Mesodermal cell (in vitro differentiated cells): Measurements from ENCODE around the gene CROCC.

Experiments used
- H3K27ac ChIP-seq: 2 replicates; pipeline ENCODE4 v1.7.0; 2013; ENCODE audit warnings: mild to moderate bottlenecking, low read depth, low read length, moderate library complexity; ENCODE audit not compliant: severe bottlenecking
- H3K36me3 ChIP-seq: 2 replicates; pipeline ENCODE4 v1.7.1; 2013; ENCODE audit warnings: mild to moderate bottlenecking, low read length, moderate library complexity; ENCODE audit not compliant: control insufficient read depth, insufficient read depth
- H3K4me1 ChIP-seq: one replicate; pipeline ENCODE4 v1.7.1; 2013; ENCODE audit warnings: mild to moderate bottlenecking, low read length; ENCODE audit not compliant: insufficient read depth, control insufficient read depth, poor library complexity, severe bottlenecking
- H3K4me3 ChIP-seq: 2 replicates; pipeline ENCODE4 v1.7.0; 2013; ENCODE audit warnings: low read length, control low read depth, mild to moderate bottlenecking; ENCODE audit not compliant: insufficient read depth, poor library complexity, severe bottlenecking; ENCODE audit errors: extremely low read depth
- H3K9me3 ChIP-seq: 2 replicates; pipeline ENCODE4 v1.7.1; 2013; ENCODE audit warnings: mild to moderate bottlenecking, low read length, moderate library complexity; ENCODE audit not compliant: control insufficient read depth
- WGBS, 2 experiments: methylation state at CpG; one replicate each; pipeline ENCODE4 v1.1.5; 2013; ENCODE audit warnings: missing lambda C conversion rate in 2 of 2; ENCODE audit not compliant: insufficient coverage in 2 of 2; 5-methylcytosine and 5-hydroxymethylcytosine counted together

CROCC gene

DNA sequence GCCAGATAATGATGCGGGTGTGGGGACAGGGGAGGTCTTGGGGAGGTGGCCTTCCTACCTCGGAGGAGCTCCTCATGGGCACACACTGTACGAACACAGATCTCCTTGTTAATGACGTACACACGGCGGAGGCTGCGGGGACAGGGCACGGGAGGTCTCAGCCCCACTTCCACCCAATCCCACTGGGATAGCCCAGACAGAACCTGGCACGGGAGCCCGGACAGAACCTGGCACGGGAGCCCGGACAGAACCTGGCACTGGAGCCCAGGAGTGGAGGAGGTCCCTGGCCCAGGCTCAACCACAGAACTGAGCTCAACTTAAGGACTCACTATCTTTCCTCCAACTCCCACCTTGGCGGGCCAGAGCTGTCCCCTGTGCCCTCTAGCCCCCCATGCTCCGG, 53.5 kb downstream of the CROCC start:
- 93 to 95% methylated on average over 9 to 14 of the region's 14 CpGs for WGBS, 2 experiments
- H3K9me3 ChIP-seq = no peaks in the 10 kb centered on the region
- H3K4me1 ChIP-seq = peaks cover 16% of the 10 kb centered on the region
- no peak overlapping the region for H3K27ac ChIP-seq
- H3K4me3 ChIP-seq = no peak overlapping the region
- H3K36me3 ChIP-seq = peaks cover 33% of the 10 kb centered on the region

DNA sequence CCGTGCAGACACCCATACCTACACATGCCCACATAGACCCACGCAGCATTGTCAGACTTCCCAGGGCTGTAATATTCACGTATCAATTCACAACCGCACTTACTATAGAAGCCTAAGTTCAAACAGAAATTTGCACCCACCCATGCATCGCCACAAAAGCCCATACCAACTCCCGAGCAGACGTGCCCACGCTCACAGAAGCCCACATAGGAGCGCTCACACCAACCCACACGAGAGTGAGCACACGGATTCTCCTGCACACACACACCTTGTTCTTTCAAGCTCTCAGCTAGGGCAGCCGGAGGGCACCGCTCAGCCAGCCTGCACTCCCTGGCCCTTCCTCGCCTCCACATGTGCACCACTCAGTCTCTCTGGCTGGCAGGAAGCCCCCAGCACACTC, 54.1 kb downstream of the CROCC start:
- Histone ChIP-seq H3K9me3 (no peaks in the 10 kb centered on the region), H3K4me3 (no peak overlapping the region), H3K4me1 (peaks cover 19% of the 10 kb centered on the region), H3K27ac (no peak overlapping the region), H3K36me3 (peaks cover 33% of the 10 kb centered on the region)
- 94 to 99% methylated on average over 12 to 13 of the region's 14 CpGs for WGBS, 2 experiments

DNA sequence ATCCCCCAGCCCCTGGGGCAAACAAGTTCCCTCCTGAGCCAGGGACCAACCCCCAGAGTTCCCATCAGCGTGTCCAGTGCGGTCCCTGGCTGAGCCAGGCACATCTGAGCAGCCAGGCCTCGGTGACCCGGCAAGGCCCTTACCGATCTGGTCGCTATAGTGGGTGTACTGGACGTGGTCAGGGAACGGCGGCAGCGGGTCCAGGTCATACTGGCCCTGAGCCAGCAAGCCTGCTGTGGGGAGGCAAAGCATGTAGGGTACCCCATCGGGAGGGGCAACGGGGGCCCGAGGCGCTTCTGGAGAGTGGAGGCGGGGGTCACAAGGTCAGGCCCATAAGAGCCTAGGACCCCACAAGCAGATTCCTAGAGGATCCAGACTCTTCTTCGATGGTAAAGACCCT, 55.2 kb downstream of the CROCC start:
- WGBS, 2 experiments = 85 to 89% methylated on average over 16 of the region's 16 CpGs
- no peaks in the 10 kb centered on the region for H3K9me3 ChIP-seq
- no peak overlapping the region for H3K4me3 ChIP-seq
- H3K27ac ChIP-seq = no peak overlapping the region
- peaks cover 33% of the 10 kb centered on the region for H3K36me3 ChIP-seq
- H3K4me1 ChIP-seq = peaks cover 20% of the 10 kb centered on the region

DNA sequence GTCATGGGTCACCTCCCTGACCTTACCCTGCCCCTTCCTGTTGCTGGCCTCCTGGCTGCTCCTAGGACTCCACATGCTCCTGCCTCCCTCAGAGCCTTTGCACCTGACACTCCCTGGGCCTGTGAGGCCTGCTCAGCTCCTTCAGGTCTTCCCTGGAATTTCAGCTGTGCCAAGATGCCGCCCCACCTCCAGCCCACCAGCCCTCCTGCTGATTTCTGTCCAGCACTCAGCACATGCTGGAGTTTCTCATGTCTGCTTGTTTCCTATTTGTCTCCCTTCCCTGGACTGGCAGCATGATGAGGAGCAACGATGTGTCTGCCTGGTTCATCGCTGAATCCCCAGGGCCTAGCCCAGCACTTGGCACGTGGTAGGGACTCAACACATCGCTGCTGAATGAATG, 55.6 kb downstream of the CROCC start:
- H3K4me1 ChIP-seq = peaks cover 19% of the 10 kb centered on the region
- WGBS, 2 experiments = 92 to 94% methylated on average over 5 of the region's 5 CpGs
- H3K36me3 ChIP-seq = peaks cover 33% of the 10 kb centered on the region
- no peak overlapping the region for H3K27ac ChIP-seq
- no peaks in the 10 kb centered on the region for H3K9me3 ChIP-seq
- no peak overlapping the region for H3K4me3 ChIP-seq

DNA sequence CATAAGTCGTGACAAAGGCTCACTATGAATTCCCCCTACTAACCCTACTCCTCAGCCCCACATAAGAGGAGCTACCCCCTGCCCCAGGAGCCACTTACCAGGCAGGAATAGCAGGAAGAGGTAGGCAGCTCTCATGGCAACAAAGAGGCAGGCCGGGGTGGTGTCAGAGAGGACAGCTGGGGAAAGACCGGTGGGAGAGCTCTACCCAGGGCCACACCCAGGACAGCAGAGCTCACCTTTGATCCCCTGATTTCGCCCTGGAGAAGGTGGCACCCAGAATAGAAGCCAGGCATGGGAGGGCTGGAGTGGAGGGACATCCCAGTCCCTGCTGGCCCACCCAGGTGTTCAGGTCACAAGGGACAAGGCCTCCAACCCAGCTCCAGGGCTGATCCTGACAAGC, 56.4 kb downstream of the CROCC start:
- Histone ChIP-seq H3K36me3 (peaks cover 30% of the 10 kb centered on the region), H3K27ac (no peak overlapping the region), H3K4me3 (no peak overlapping the region), H3K4me1 (peaks cover 19% of the 10 kb centered on the region), H3K9me3 (no peaks in the 10 kb centered on the region)
- WGBS, 2 experiments = 89 to 100% methylated on average over 2 to 3 of the region's 4 CpGs

DNA sequence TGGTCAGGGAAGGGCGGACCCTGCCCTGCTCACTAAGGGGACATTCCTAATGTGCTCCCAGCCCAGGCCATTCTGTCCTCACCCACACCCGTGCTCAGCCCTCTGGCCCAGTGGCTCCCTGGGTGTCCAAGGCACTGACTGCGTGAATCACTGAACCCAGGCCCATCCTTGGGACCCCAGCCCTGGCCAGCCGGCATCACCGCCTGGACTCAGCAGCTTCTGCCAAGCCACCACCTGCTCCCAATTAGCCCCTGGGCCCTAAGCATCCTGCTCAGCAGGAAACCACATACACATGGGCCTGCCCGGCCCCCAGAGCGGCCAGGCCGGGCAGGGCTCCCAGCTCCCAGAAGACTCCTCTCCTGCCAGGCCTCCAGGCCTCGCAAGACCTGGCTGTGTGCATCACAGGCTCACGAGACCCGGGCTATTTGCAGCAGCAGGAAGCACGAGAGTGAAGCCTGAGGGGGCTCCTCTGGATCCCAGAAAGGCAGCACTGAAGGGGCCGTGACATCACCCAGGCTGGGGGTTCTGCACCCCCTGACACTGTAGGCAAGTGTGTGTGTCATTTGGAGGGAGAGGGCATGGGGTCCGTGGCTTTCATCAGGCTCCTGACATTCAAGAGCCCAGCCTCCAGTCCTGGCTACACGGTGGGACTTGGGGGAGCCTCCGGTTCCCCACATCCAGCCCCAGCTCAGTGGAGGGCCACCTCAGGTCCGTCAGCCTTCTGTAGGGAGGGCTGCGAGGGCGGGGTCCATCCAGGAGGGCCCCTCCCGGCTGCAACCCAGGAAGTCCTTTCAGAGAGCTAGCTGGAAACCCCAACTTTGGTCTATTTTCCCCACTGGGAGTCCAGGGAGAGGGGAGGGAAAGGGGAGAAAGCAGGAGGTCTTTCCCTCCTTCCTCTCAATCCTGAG, 57.1 kb downstream of the CROCC start:
- Histone ChIP-seq H3K27ac (no peak overlapping the region), H3K36me3 (peaks cover 26% of the 10 kb centered on the region), H3K9me3 (no peaks in the 10 kb centered on the region), H3K4me1 (peaks cover 19% of the 10 kb centered on the region), H3K4me3 (peak overlapping the region; percentile 72)
- WGBS, 2 experiments = 60 to 62% methylated on average over 15 to 19 of the region's 20 CpGs

DNA sequence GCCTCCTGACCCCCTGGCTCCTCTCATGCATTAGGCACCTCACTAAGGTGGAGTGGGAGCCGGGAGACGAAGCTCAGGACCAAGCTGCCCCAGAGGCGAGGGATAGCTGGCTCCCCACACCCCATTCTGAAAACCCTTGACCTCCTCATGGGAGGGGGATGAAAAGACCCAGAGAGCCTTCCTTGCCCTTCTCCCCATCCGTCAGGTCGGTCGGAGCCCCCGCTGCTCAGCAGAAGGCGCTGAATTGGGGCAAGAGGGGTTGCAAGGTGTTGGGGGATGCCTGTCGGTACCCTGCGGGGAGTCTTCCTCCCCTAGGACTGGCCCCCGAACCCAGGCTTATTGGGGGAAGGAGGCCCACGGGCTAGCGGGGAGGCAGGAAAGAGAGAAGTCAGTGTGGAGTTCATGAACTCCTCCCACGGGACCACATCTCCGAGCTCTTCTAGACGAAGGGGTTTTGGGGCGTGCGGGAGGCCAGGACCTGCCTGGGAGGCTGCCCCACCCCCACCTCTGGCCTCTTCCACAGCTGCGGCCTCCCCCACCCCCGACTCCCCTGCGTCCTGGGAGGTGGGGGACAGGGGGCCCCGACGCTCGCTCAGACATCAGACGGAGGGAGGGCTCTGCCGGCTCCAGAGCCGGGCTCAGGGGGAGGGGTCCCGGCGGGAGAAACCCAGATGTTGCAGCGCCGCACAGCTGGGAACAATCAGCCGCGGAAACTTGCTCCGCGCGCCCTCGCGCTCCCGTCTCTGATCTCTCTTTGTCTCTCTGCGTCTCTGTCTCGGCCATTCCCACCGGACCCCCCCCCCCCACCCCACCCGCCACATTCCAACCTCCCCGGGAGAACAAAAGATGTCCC, 58.0 kb downstream of the CROCC start:
- Histone ChIP-seq H3K4me3 (peak overlapping the region; percentile 72), H3K27ac (peak overlapping the region; percentile 71), H3K36me3 (peaks cover 26% of the 10 kb centered on the region), H3K4me1 (peaks cover 19% of the 10 kb centered on the region), H3K9me3 (no peaks in the 10 kb centered on the region)
- WGBS, 2 experiments = 1 to 7% methylated on average over 12 of the region's 44 CpGs

DNA sequence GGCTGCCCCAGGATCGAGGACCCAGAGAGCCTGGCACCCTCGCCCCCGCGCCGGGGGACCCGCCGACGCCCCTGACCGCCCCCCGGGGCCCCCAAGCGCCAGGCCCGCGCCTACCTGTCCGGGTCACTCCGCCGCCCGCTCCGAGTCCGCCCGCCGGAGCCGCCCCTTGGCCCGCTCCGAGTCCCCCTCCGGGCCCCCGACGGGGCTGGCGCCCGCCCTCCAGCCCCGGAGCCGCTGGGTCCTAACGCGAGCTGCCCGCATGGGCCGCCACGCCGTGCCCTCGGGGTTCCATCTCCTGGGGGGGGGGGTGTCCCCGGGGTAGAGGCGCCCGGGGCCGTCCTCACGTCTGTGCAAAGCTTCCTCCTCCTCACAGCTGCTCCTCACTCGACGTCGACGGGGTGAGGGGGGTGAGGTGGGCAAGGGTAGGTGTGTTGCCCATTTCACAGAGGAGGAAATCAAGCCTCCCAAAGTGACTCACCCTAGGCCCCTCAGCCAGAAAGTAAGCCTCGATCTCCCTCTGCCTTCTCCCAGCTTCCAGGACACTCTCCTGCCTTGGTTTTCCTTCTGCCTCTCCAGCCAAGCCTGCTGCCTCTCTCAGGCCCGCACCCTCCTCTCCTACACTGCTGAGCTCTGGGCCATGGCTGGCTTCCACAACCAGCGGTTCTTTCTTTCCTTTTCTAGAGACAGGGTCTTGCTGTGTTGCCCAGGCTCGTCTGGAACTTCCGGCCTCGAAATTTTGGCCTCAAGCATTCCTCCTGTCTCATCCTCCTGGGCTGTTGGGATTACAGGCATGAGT, 58.9 kb downstream of the CROCC start, which contains the start of gene MFAP2:
TSS of gene MFAP2 (minus strand) at position 148 of the 796 bp plus-strand sequence. CDS start 2,347 bp downstream, outside the sequence.
- H3K4me3 ChIP-seq = peak within 1 kb of the TSS; percentile 72
- peaks cover 19% of the 10 kb centered on the region for H3K4me1 ChIP-seq
- WGBS, 2 experiments = 14 to 29% methylated on average over 16 to 32 of the region's 53 CpGs
- peaks cover 25% of the 10 kb centered on the region for H3K36me3 ChIP-seq
- no peaks in the 10 kb centered on the region for H3K9me3 ChIP-seq
- H3K27ac ChIP-seq = peak within 1 kb of the TSS; percentile 71

DNA sequence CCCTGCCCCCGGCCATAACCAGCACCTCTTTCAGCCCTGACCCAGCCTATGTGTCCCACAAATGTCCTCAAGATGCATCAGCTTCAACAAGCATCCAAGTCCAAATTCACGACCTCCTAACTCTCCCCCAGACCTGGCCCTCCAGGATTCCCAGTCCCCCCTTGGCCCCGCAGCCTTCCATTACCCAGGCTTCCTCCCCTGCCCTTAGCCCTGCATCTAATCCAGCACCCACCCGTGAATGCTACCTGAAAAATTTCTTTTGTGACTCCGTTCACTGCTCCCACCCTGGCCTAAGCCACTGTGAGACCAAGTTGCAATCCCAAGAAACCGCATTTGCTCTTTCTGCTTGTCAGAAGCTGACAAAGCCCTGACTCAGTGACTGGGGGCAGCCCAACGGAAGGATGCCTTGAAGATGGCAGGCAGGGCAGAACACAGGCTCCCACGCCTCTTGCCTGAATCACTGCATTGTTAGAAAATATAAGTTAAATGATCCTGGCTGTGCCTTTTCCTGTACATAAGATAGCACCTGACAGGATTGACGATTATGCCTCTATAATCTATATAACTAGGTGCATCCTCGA, 59.6 kb downstream of the CROCC start:
- H3K9me3 ChIP-seq = no peaks in the 10 kb centered on the region
- peaks cover 20% of the 10 kb centered on the region for H3K36me3 ChIP-seq
- no peak overlapping the region for H3K4me3 ChIP-seq
- 77 to 85% methylated on average over 7 of the region's 10 CpGs for WGBS, 2 experiments
- H3K4me1 ChIP-seq = peaks cover 19% of the 10 kb centered on the region
- H3K27ac ChIP-seq = peak overlapping the region; percentile 51

DNA sequence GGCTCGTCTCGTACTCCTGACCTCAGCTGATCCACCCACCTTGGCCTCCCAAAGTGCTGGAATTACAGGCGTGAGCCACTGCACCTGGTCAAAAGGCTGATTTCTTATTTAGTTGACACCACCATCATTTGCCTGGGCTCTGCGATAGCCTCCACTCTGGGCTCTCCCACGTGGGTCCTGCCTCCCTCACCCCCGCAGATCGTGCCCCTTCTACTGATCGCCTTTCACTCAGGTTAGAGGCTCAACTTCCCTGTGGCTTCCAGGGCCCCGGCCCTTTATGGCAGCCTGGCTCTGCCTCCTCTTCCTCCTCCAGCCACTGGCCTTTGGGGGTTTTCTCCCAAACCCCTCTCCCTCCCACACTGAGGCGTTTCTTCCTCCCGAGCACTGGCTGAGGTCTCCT, 61.2 kb downstream of the CROCC start:
- Histone ChIP-seq H3K27ac (no peak overlapping the region), H3K4me3 (no peak overlapping the region), H3K9me3 (no peaks in the 10 kb centered on the region), H3K36me3 (peaks cover 17% of the 10 kb centered on the region), H3K4me1 (peaks cover 19% of the 10 kb centered on the region)
- 82 to 87% methylated on average over 10 to 11 of the region's 11 CpGs for WGBS, 2 experiments
